ENCODE measurements around the gene KCNJ18. TPM values are rescaled to one million over a fixed set of nuclear protein-coding genes. Genes with fewer than 3 reads are reported as not detected.
"Not testable (repeated sequence)": the region's sequence is repeated elsewhere in the genome, so short reads cannot be mapped to it uniquely, and the experiment has no call there.

Gene KCNJ18
- total and polyA plus RNA-seq, 4 donors, result not detected

- not testable (repeated sequence) for H3K36me3 ChIP-seq (ENCODE audit: control insufficient read depth in 4 of 4, insufficient read depth in 4 of 4, low read length in 4 of 4); DNase-seq; ATAC-seq (ENCODE audit: insufficient read depth, low FRiP score); H3K9ac ChIP-seq (ENCODE audit: insufficient read depth in 1 of 2, low read length in 2 of 2); H3K4me3 ChIP-seq; H3K9me3 ChIP-seq (ENCODE audit: control insufficient read depth in 4 of 4, insufficient read depth in 3 of 4, low read length in 3 of 4); H3K4me1 ChIP-seq (ENCODE audit: control insufficient read depth in 5 of 5, insufficient read depth in 5 of 5, low read length in 5 of 5); H3K27ac ChIP-seq (ENCODE audit: low read depth in 1 of 2, low read length in 1 of 2); H3K27me3 ChIP-seq (ENCODE audit: control insufficient read depth in 3 of 3, insufficient read depth in 3 of 3, low read length in 2 of 3)
- 75 to 83% methylated on average over 7 to 8 of the region's 8 CpGs for WGBS, 2 donors
These were observed 28.2 kb downstream of the KCNJ18 start for GRCh38 chr17:21720566-21720965.

- not testable (repeated sequence) for H3K4me3 ChIP-seq; H3K9ac ChIP-seq (ENCODE audit: insufficient read depth in 1 of 2, low read length in 2 of 2); DNase-seq; H3K4me1 ChIP-seq (ENCODE audit: control insufficient read depth in 5 of 5, insufficient read depth in 5 of 5, low read length in 5 of 5); H3K36me3 ChIP-seq (ENCODE audit: control insufficient read depth in 4 of 4, insufficient read depth in 4 of 4, low read length in 4 of 4); H3K27me3 ChIP-seq (ENCODE audit: control insufficient read depth in 3 of 3, insufficient read depth in 3 of 3, low read length in 2 of 3); ATAC-seq (ENCODE audit: insufficient read depth, low FRiP score); H3K9me3 ChIP-seq (ENCODE audit: control insufficient read depth in 4 of 4, insufficient read depth in 3 of 4, low read length in 3 of 4); H3K27ac ChIP-seq (ENCODE audit: low read depth in 1 of 2, low read length in 1 of 2)
- 59 to 66% methylated on average over 6 to 7 of the region's 7 CpGs for WGBS, 2 donors
These were observed 29.9 kb downstream of the KCNJ18 start for GRCh38 chr17:21722268-21722667.

GRCh38 chr17:21724216-21725006 is 32.1 kb downstream of the KCNJ18 start:
- 73 to 79% methylated on average over 4 to 5 of the region's 6 CpGs for WGBS, 2 donors
- not testable (repeated sequence) for H3K4me1 ChIP-seq (ENCODE audit: control insufficient read depth in 5 of 5, insufficient read depth in 5 of 5, low read length in 5 of 5); H3K9me3 ChIP-seq (ENCODE audit: control insufficient read depth in 4 of 4, insufficient read depth in 3 of 4, low read length in 3 of 4); H3K9ac ChIP-seq (ENCODE audit: insufficient read depth in 1 of 2, low read length in 2 of 2); H3K36me3 ChIP-seq (ENCODE audit: control insufficient read depth in 4 of 4, insufficient read depth in 4 of 4, low read length in 4 of 4); H3K4me3 ChIP-seq; DNase-seq; ATAC-seq (ENCODE audit: insufficient read depth, low FRiP score); H3K27ac ChIP-seq (ENCODE audit: low read depth in 1 of 2, low read length in 1 of 2); H3K27me3 ChIP-seq (ENCODE audit: control insufficient read depth in 3 of 3, insufficient read depth in 3 of 3, low read length in 2 of 3)

- H3K9ac ChIP-seq (ENCODE audit: insufficient read depth in 1 of 2, low read length in 2 of 2); ATAC-seq (ENCODE audit: insufficient read depth, low FRiP score); H3K36me3 ChIP-seq (ENCODE audit: control insufficient read depth in 4 of 4, insufficient read depth in 4 of 4, low read length in 4 of 4); H3K4me1 ChIP-seq (ENCODE audit: control insufficient read depth in 5 of 5, insufficient read depth in 5 of 5, low read length in 5 of 5); DNase-seq; H3K27ac ChIP-seq (ENCODE audit: low read depth in 1 of 2, low read length in 1 of 2); H3K4me3 ChIP-seq; H3K27me3 ChIP-seq (ENCODE audit: control insufficient read depth in 3 of 3, insufficient read depth in 3 of 3, low read length in 2 of 3); H3K9me3 ChIP-seq (ENCODE audit: control insufficient read depth in 4 of 4, insufficient read depth in 3 of 4, low read length in 3 of 4): not testable (repeated sequence)
- WGBS, 2 donors, result 82 to 85% methylated on average over 5 of the region's 5 CpGs
These were observed 38.8 kb downstream of the KCNJ18 start for GRCh38 chr17:21731076-21731475.

- ATAC-seq (ENCODE audit: insufficient read depth, low FRiP score); H3K9ac ChIP-seq (ENCODE audit: insufficient read depth in 1 of 2, low read length in 2 of 2); H3K4me3 ChIP-seq; H3K9me3 ChIP-seq (ENCODE audit: control insufficient read depth in 4 of 4, insufficient read depth in 3 of 4, low read length in 3 of 4); H3K27ac ChIP-seq (ENCODE audit: low read depth in 1 of 2, low read length in 1 of 2); H3K4me1 ChIP-seq (ENCODE audit: control insufficient read depth in 5 of 5, insufficient read depth in 5 of 5, low read length in 5 of 5); H3K27me3 ChIP-seq (ENCODE audit: control insufficient read depth in 3 of 3, insufficient read depth in 3 of 3, low read length in 2 of 3); H3K36me3 ChIP-seq (ENCODE audit: control insufficient read depth in 4 of 4, insufficient read depth in 4 of 4, low read length in 4 of 4); DNase-seq: not testable (repeated sequence)
- 85 to 95% methylated on average over 3 of the region's 3 CpGs for WGBS, 2 donors
These were observed 41.6 kb downstream of the KCNJ18 start for GRCh38 chr17:21733931-21734330.

- not testable (repeated sequence) for H3K9ac ChIP-seq (ENCODE audit: insufficient read depth in 1 of 2, low read length in 2 of 2); H3K27ac ChIP-seq (ENCODE audit: low read depth in 1 of 2, low read length in 1 of 2); H3K4me3 ChIP-seq; H3K4me1 ChIP-seq (ENCODE audit: control insufficient read depth in 5 of 5, insufficient read depth in 5 of 5, low read length in 5 of 5); DNase-seq; ATAC-seq (ENCODE audit: insufficient read depth, low FRiP score); H3K36me3 ChIP-seq (ENCODE audit: control insufficient read depth in 4 of 4, insufficient read depth in 4 of 4, low read length in 4 of 4); H3K27me3 ChIP-seq (ENCODE audit: control insufficient read depth in 3 of 3, insufficient read depth in 3 of 3, low read length in 2 of 3); H3K9me3 ChIP-seq (ENCODE audit: control insufficient read depth in 4 of 4, insufficient read depth in 3 of 4, low read length in 3 of 4)
- WGBS, 2 donors, result 88 to 91% methylated on average over 4 of the region's 4 CpGs
These were observed 43.5 kb downstream of the KCNJ18 start for GRCh38 chr17:21735814-21736213.

- not testable (repeated sequence) for H3K9ac ChIP-seq (ENCODE audit: insufficient read depth in 1 of 2, low read length in 2 of 2); H3K9me3 ChIP-seq (ENCODE audit: control insufficient read depth in 4 of 4, insufficient read depth in 3 of 4, low read length in 3 of 4); H3K4me1 ChIP-seq (ENCODE audit: control insufficient read depth in 5 of 5, insufficient read depth in 5 of 5, low read length in 5 of 5); ATAC-seq (ENCODE audit: insufficient read depth, low FRiP score); DNase-seq; H3K27ac ChIP-seq (ENCODE audit: low read depth in 1 of 2, low read length in 1 of 2); H3K4me3 ChIP-seq; H3K27me3 ChIP-seq (ENCODE audit: control insufficient read depth in 3 of 3, insufficient read depth in 3 of 3, low read length in 2 of 3); H3K36me3 ChIP-seq (ENCODE audit: control insufficient read depth in 4 of 4, insufficient read depth in 4 of 4, low read length in 4 of 4)
- 80 to 82% methylated on average over 19 to 23 of the region's 23 CpGs for WGBS, 2 donors
These were observed 44.8 kb downstream of the KCNJ18 start for GRCh38 chr17:21737015-21737580.

- not testable (repeated sequence) for H3K27ac ChIP-seq (ENCODE audit: low read depth in 1 of 2, low read length in 1 of 2); H3K4me3 ChIP-seq; DNase-seq; H3K9me3 ChIP-seq (ENCODE audit: control insufficient read depth in 4 of 4, insufficient read depth in 3 of 4, low read length in 3 of 4); H3K27me3 ChIP-seq (ENCODE audit: control insufficient read depth in 3 of 3, insufficient read depth in 3 of 3, low read length in 2 of 3); ATAC-seq (ENCODE audit: insufficient read depth, low FRiP score); H3K4me1 ChIP-seq (ENCODE audit: control insufficient read depth in 5 of 5, insufficient read depth in 5 of 5, low read length in 5 of 5); H3K9ac ChIP-seq (ENCODE audit: insufficient read depth in 1 of 2, low read length in 2 of 2); H3K36me3 ChIP-seq (ENCODE audit: control insufficient read depth in 4 of 4, insufficient read depth in 4 of 4, low read length in 4 of 4)
- 78 to 80% methylated on average over 2 of the region's 4 CpGs for WGBS, 2 donors
These were observed 45.9 kb downstream of the KCNJ18 start for GRCh38 chr17:21738241-21738640.

Measured in lung (tissue), 10 donors.